ENCODE results near the gene TMEM86B.

- TF ChIP-seq EZH2 (IDR thresholded peaks at IDR 0.05; ENCODE audit: borderline replicate concordance, low read depth, low read length, poor library complexity, severe bottlenecking), result no peak
- no peak for TF ChIP-seq CTCF (conservative IDR thresholded peaks at IDR 0.05; ENCODE audit: low read depth, low read length)
These were observed 39.9 kb downstream of the TMEM86B start for GRCh38 chr19:55188625-55189024.

Measured in A673 (cell line).